DMS153 treated with DMSO at 0.1 percent for 48 hours (cell line): ENCODE data around the gene APBA1.
A peak's percentile ranks its signal among the peaks of the same experiment; 100 is the strongest.

Source experiments
- DNase-seq: peaks from one replicate; lab custom pipeline; 2025; ENCODE audit not compliant: unreplicated experiment; lab: John Stamatoyannopoulos, UW

APBA1 gene

DNA sequence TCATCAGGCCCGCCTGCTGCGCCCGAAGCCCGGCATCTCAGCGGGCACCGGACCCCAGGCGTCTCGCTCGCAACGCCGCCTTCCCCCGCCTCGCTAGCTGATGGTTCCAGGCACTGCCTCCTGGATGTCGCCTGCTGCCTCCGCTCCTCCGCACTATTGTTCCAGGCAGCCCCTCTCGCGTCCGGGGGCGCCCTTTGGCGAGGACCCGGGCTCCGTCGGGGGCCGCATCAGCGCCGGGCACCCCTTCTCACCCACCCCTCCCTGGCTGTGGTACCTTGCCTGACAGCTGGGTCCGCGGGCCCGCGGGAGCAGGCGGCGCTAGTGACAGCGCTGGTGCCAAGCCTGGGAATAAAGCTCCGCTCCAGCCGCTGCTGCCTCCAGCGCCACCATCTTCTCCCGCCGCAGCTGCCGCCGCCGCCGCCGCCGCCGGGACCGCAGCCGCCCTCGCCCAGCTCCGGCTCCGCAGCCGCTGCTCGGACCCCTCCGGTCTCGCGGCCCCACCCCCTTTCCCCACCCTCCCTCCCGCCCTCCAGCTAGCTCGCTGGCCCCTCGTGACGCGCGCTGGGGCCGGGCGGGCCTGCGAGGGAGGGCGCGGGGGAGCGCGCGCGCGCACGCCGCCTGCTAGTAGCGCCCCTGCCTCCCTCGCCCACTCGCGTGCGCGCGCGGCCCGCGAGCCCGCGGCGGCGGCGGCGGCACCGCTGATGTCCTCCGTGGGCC, at the start of gene APBA1:
TSS of gene APBA1 (minus strand) at position 493 of the 717 bp plus-strand sequence.
- peak; percentile 41 for DNase-seq

DNA sequence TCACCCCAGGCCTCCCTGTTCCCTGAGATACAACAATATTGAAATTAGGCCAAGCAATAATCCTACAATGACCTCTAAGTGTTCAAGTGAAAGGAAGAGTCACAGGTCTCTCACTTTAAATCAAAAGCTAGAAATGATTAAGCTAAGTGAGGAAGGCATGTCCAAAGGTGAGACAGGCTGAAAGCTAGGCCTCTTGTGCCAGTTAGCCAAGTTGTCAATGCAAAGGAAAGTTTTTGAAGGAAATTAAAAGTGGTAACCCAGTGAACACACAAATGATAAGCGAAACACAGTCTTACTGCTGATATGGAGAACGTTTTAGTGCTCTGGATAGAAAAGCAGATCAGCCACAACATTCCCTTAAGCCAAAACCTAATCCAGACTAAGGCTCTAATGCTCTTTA, 47.8 kb upstream of the APBA1 start:
- DNase-seq, result no peak

GRCh38 chr9:69719367-69719766, 47.2 kb upstream of the APBA1 start:
- no peak for DNase-seq

GRCh38 chr9:69718218-69718617, 46.0 kb upstream of the APBA1 start:
- DNase-seq, result no peak

- DNase-seq, result no peak
Measured at GRCh38 chr9:69715825-69716224, 43.7 kb upstream of the APBA1 start.

GRCh38 chr9:69715096-69715495, 42.9 kb upstream of the APBA1 start:
- no peak for DNase-seq

GRCh38 chr9:69697475-69697874, 25.3 kb upstream of the APBA1 start:
- no peak for DNase-seq

GRCh38 chr9:69696802-69697201, 24.6 kb upstream of the APBA1 start:
- DNase-seq, result no peak

DNA sequence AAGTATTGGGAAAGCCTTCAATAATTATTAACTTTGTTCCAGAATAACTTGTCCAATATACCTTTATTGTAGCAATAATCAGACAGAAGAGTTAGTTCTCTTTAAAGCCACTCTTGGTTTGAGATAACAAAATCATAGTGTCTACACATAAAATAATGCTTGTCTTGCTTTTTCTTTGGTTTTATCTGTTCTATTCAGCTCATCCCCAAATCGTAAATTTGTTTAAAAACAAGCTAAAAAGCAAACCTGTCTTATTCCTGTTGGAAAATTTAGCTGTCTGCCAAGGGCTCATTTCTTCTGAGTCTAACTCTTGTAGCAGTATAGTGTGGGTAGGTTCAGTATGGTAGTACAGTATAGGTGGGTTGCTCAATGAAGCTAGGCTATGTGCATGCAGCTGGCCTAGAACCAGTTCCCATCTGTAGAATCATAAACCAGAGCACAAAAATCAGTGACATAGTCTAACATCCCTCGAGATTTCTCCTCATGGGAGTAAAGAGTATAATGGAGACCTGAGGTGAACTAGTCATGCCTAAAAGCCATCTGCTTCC, 17.9 kb upstream of the APBA1 start:
- DNase-seq, result no peak

GRCh38 chr9:69683927-69684326, 11.8 kb upstream of the APBA1 start:
- DNase-seq, result no peak

GRCh38 chr9:69678843-69679538, 6.8 kb upstream of the APBA1 start:
- no peak for DNase-seq

- no peak for DNase-seq
Measured at GRCh38 chr9:69677931-69678330, 5.8 kb upstream of the APBA1 start.

DNA sequence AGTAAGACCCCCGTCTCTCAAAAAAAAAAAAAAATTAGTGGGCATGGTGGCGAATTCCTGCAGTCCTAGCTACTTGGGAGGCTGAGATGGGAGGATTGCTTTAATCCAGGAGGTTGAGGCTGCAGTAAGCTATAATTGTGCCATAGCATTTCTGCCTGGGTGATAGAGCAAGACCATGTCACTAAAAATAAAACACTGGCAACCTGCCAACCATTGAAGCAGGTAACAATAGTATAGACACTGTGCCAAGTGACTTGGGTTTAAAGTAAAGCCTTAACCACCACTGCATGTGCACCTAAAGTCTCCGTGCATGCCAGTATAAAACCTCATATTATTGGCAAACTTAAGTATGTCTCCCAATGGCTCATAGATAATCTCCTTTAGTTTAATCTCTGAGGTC, 3.4 kb upstream of the APBA1 start:
- no peak for DNase-seq

GRCh38 chr9:69674716-69675438, 2.7 kb upstream of the APBA1 start:
- peak; percentile 14 for DNase-seq

- no peak for DNase-seq
Measured at GRCh38 chr9:69674112-69674685, 2.0 kb upstream of the APBA1 start.

DNA sequence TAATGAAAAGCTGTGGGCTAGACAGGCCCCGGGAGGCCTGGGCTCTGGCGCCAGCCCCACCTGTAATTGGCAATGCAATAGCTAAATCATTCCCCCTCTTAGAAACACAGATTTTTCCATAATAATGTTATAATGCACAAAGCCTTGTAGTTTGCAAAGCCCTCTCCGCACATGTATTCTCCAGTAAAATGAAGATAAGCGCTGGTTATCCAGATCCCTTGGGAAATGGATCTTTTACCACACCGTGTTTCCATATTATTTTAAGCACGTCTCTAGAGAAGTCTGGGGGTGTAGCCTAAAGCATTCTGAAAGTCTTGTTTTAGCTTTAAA, 1.1 kb upstream of the APBA1 start:
- DNase-seq, result no peak

- peak; percentile 71 for DNase-seq
Measured at GRCh38 chr9:69672596-69673310, 582 bp upstream of the APBA1 start.

- DNase-seq, result no peak
Measured at GRCh38 chr9:69671311-69671878, 776 bp downstream of the APBA1 start.

- no peak for DNase-seq
Measured at GRCh38 chr9:69667306-69667705, 4.9 kb downstream of the APBA1 start.

DNA sequence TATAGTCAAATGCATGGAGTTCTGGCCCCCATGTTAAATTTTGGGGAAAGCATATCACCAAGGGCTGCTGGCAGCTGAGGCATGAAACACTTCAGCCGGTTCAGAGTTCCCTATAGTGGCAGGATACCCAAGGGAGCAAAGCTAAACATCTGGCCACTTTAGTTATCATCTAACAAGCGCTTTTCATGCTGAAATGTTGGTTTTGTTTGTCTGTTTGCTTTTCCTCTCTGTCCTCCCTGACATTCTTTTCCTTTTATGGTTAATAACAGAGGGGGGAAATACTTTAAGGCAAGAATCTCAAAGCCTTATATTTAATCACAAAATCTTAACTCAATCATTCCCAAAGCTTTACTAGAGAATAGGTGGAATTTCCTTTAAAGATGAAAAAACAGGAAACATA, 11.9 kb downstream of the APBA1 start:
- no peak for DNase-seq
